AML-193 (cell line): ENCODE data around the gene GLYATL2.

Experiments
- DNase-seq, 2 experiments: peaks; one replicate each; lab custom pipeline; 2025; lab: John Stamatoyannopoulos, UW

The GLYATL2 gene

GRCh38 chr11:58796333-58796732 lies 48.2 kb downstream of the GLYATL2 start:
- DNase-seq, result no peak

- DNase-seq, result peak; percentile 66 to 69
Observed at GRCh38 chr11:58788355-58789023, 56.0 kb downstream of the GLYATL2 start.

- no peak for DNase-seq
Observed at GRCh38 chr11:58787903-58788302, 56.6 kb downstream of the GLYATL2 start.

GRCh38 chr11:58786693-58787092 lies 57.8 kb downstream of the GLYATL2 start:
- DNase-seq, result no peak

- DNase-seq, result peak in 1 of 2 experiments; percentile 2
Observed at GRCh38 chr11:58784995-58785394, 59.5 kb downstream of the GLYATL2 start.
